GM21367 (cell line): ENCODE measurements around the gene HYAL4.
"Not testable (repeated sequence)": the region's sequence is repeated elsewhere in the genome, so short reads cannot be mapped to it uniquely, and the experiment has no call there.

Source experiments
- ATAC-seq: cut with Tn5 transposase; IDR thresholded peaks from one replicate; pipeline ENCODE4 v1.9.1; 2021; ENCODE audit not compliant: unreplicated experiment

HYAL4 gene

GRCh38 chr7:123844712-123845219, at the start of gene HYAL4:
Gene HYAL4 (plus strand): TSS chr7:123845169. CDS start chr7:123868274, 23,105 bp downstream.
- ATAC-seq: no peak

- no peak for ATAC-seq
Observed at GRCh38 chr7:123795917-123796316, 49.1 kb upstream of the HYAL4 start.

- ATAC-seq: no peak
Observed at GRCh38 chr7:123796568-123796967, 48.4 kb upstream of the HYAL4 start.

GRCh38 chr7:123797673-123798531, 47.1 kb upstream of the HYAL4 start:
- no peak for ATAC-seq

- ATAC-seq: no peak
Observed at GRCh38 chr7:123798532-123799188, 46.3 kb upstream of the HYAL4 start.

GRCh38 chr7:123802249-123802648, 42.7 kb upstream of the HYAL4 start:
- no peak for ATAC-seq

GRCh38 chr7:123805287-123805686, 39.7 kb upstream of the HYAL4 start:
- no peak for ATAC-seq

GRCh38 chr7:123809471-123809870, 35.5 kb upstream of the HYAL4 start:
- no peak for ATAC-seq

- no peak for ATAC-seq
Observed at GRCh38 chr7:123811056-123811455, 33.9 kb upstream of the HYAL4 start.

- no peak for ATAC-seq
Observed at GRCh38 chr7:123816916-123817315, 28.1 kb upstream of the HYAL4 start.

GRCh38 chr7:123819001-123819400, 26.0 kb upstream of the HYAL4 start:
- ATAC-seq: no peak

GRCh38 chr7:123819795-123820194, 25.2 kb upstream of the HYAL4 start:
- not testable (repeated sequence) for ATAC-seq

GRCh38 chr7:123820864-123821263, 24.1 kb upstream of the HYAL4 start:
- ATAC-seq: no peak

GRCh38 chr7:123821320-123821719, 23.6 kb upstream of the HYAL4 start:
- ATAC-seq: no peak

GRCh38 chr7:123823898-123824753, 20.8 kb upstream of the HYAL4 start:
- ATAC-seq: peak; percentile 95

GRCh38 chr7:123824754-123825067, 20.3 kb upstream of the HYAL4 start:
- peak; percentile 32 for ATAC-seq

GRCh38 chr7:123828805-123829204, 16.2 kb upstream of the HYAL4 start:
- ATAC-seq: no peak

GRCh38 chr7:123836656-123837055, 8.3 kb upstream of the HYAL4 start:
- no peak for ATAC-seq

GRCh38 chr7:123839106-123839505, 5.9 kb upstream of the HYAL4 start:
- ATAC-seq: not testable (repeated sequence)

- ATAC-seq: not testable (repeated sequence)
Observed at GRCh38 chr7:123844142-123844541, 827 bp upstream of the HYAL4 start.

GRCh38 chr7:123845823-123846216, 851 bp downstream of the HYAL4 start:
- no peak for ATAC-seq
